Glutamatergic neuron (in vitro differentiated cells): Measurements from ENCODE around the gene MCU. TPM values are rescaled to one million over a fixed set of nuclear protein-coding genes. Genes with fewer than 3 reads are reported as not detected.

Experiments
- DNase-seq: peaks from one replicate; pipeline ENCODE4 v3.0.0; 2022
- H3K27ac Mint-ChIP-seq: one replicate; pipeline ENCODE4 v1.8.0; 2020; ENCODE audit warnings: mild to moderate bottlenecking, mixed read lengths, inconsistent platforms; ENCODE audit not compliant: unreplicated experiment
- H3K27me3 Mint-ChIP-seq: one replicate; pipeline ENCODE4 v1.8.0; 2020; ENCODE audit warnings: mild to moderate bottlenecking, moderate library complexity, mixed read lengths, inconsistent platforms; ENCODE audit not compliant: unreplicated experiment
- H3K36me3 Mint-ChIP-seq: one replicate; pipeline ENCODE4 v1.8.0; 2020; ENCODE audit warnings: mild to moderate bottlenecking, mixed read lengths, inconsistent platforms; ENCODE audit not compliant: unreplicated experiment
- H3K4me1 Mint-ChIP-seq: one replicate; pipeline ENCODE4 v1.8.0; 2020; ENCODE audit warnings: mild to moderate bottlenecking, low read depth, mixed read lengths, inconsistent platforms; ENCODE audit not compliant: unreplicated experiment
- H3K4me3 Mint-ChIP-seq: one replicate; pipeline ENCODE4 v1.8.0; 2020; ENCODE audit warnings: mild to moderate bottlenecking, mixed read lengths, inconsistent platforms; ENCODE audit not compliant: unreplicated experiment
- H3K9me3 Mint-ChIP-seq: one replicate; pipeline ENCODE4 v1.8.0; 2020; ENCODE audit warnings: mild to moderate bottlenecking, moderate library complexity, mixed read lengths, inconsistent platforms; ENCODE audit not compliant: unreplicated experiment
- CTCF ChIP-seq: fragments of 200-600 bp; sonication (generic); IDR thresholded peaks from one replicate; pipeline ENCODE4 v1.5.0; 2021; ENCODE audit not compliant: partially characterized antibody, unreplicated experiment
- total RNA-seq: library from RNA; stranded (reverse); fragmentation: NEBNext Ultra II Directional; extraction: Animal tissue kit (Norgen Biotek cat#: 25700); gene quantifications from one replicate; pipeline ENCODE4 v1.2.1, GENCODE V29; 2021; ENCODE audit not compliant: unreplicated experiment

The MCU gene
- total RNA-seq, 1 donor from 2014 or later: 15.2 TPM

- Mint-ChIP-seq H3K9me3 (peaks cover 1% of the 10 kb centered on the region), H3K36me3 (peaks cover 10% of the 10 kb centered on the region)
- DNase-seq: no peak
Observed at GRCh38 chr10:72850861-72851260, 158.9 kb downstream of the MCU start.

GRCh38 chr10:72851509-72851908 is 159.6 kb downstream of the MCU start:
- H3K27ac Mint-ChIP-seq: no peak overlapping the region
- H3K27me3 Mint-ChIP-seq: no peaks in the 10 kb centered on the region
- no peak for DNase-seq
- TF ChIP-seq CTCF: no peak
- no peaks in the 10 kb centered on the region for H3K4me1 Mint-ChIP-seq
- peaks cover 10% of the 10 kb centered on the region for H3K36me3 Mint-ChIP-seq
- H3K9me3 Mint-ChIP-seq: peaks cover 1% of the 10 kb centered on the region
- no peak overlapping the region for H3K4me3 Mint-ChIP-seq

More at GRCh38 chr10:72850861-72851260, 158.9 kb downstream of the MCU start:
- Mint-ChIP-seq H3K27me3 (no peaks in the 10 kb centered on the region), H3K4me3 (no peak overlapping the region), H3K27ac (no peak overlapping the region), H3K4me1 (no peaks in the 10 kb centered on the region)
- no peak for TF ChIP-seq CTCF

GRCh38 chr10:72852508-72852907 is 160.6 kb downstream of the MCU start:
- H3K4me3 Mint-ChIP-seq: no peak overlapping the region
- H3K4me1 Mint-ChIP-seq: no peaks in the 10 kb centered on the region
- TF ChIP-seq CTCF: no peak
- no peak overlapping the region for H3K27ac Mint-ChIP-seq
- H3K27me3 Mint-ChIP-seq: no peaks in the 10 kb centered on the region
- DNase-seq: no peak
- H3K36me3 Mint-ChIP-seq: peaks cover 10% of the 10 kb centered on the region
- H3K9me3 Mint-ChIP-seq: peaks cover 1% of the 10 kb centered on the region

GRCh38 chr10:72855129-72855528 is 163.2 kb downstream of the MCU start:
- Mint-ChIP-seq H3K27me3 (no peaks in the 10 kb centered on the region), H3K36me3 (peaks cover 10% of the 10 kb centered on the region), H3K27ac (no peak overlapping the region), H3K4me1 (no peaks in the 10 kb centered on the region), H3K9me3 (peaks cover 1% of the 10 kb centered on the region), H3K4me3 (no peak overlapping the region)
- no peak for TF ChIP-seq CTCF
- no peak for DNase-seq

GRCh38 chr10:72855790-72856189 is 163.8 kb downstream of the MCU start:
- H3K27ac Mint-ChIP-seq: no peak overlapping the region

More at GRCh38 chr10:72855790-72856189, 163.8 kb downstream of the MCU start:
- DNase-seq: no peak
- Mint-ChIP-seq H3K4me3 (no peak overlapping the region), H3K36me3 (peaks cover 10% of the 10 kb centered on the region), H3K4me1 (no peaks in the 10 kb centered on the region), H3K9me3 (peaks cover 1% of the 10 kb centered on the region), H3K27me3 (no peaks in the 10 kb centered on the region)
- no peak for TF ChIP-seq CTCF
